Liver (tissue), 9 donors: ENCODE measurements around the gene RIMBP2. TPM values are rescaled to one million over a fixed set of nuclear protein-coding genes. Genes with fewer than 3 reads are reported as not detected.

Experiments used
- DNase-seq: peaks from one replicate; pipeline ENCODE4 v3.0.0-alpha.2; 2017; ENCODE audit warnings: low spot score
- H3K27ac ChIP-seq, 2 donors: one replicate each; pipeline ENCODE4 v1.7.0; 2013; ENCODE audit warnings: inconsistent platforms in 2 of 2, low read length in 2 of 2, control low read depth in 1 of 2, low read depth in 1 of 2, mild to moderate bottlenecking in 1 of 2
- H3K27me3 ChIP-seq, 4 donors: one replicate each; pipeline versions ENCODE4 v1.6.1 to v1.7.0; 2013; ENCODE audit warnings: low read length in 3 of 4, inconsistent platforms in 1 of 4, mild to moderate bottlenecking in 1 of 4, moderate library complexity in 1 of 4; ENCODE audit not compliant: control insufficient read depth in 4 of 4, insufficient read depth in 4 of 4
- H3K36me3 ChIP-seq, 4 donors: one replicate each; pipeline versions ENCODE4 v1.6.1 to v1.7.0; 2013; ENCODE audit warnings: low read length in 3 of 4, mild to moderate bottlenecking in 3 of 4, low read depth in 1 of 4, moderate library complexity in 1 of 4; ENCODE audit not compliant: control insufficient read depth in 4 of 4, insufficient read depth in 3 of 4
- H3K4me1 ChIP-seq, 4 donors: one replicate each; pipeline versions ENCODE4 v1.6.1 to v1.7.0; 2013; ENCODE audit warnings: low read length in 3 of 4, mild to moderate bottlenecking in 3 of 4, moderate library complexity in 1 of 4; ENCODE audit not compliant: control insufficient read depth in 4 of 4, insufficient read depth in 4 of 4
- H3K4me3 ChIP-seq, 3 donors: one replicate each; pipeline versions ENCODE4 v1.6.1 to v1.7.0; 2013; ENCODE audit warnings: low read length in 3 of 3, control low read depth in 1 of 3, low read depth in 1 of 3, mild to moderate bottlenecking in 1 of 3
- H3K9ac ChIP-seq, 2 donors: one replicate each; pipeline ENCODE4 v1.7.0; 2013; ENCODE audit warnings: low read length in 2 of 2, mild to moderate bottlenecking in 2 of 2, moderate library complexity in 2 of 2, control low read depth in 1 of 2, low read depth in 1 of 2
- H3K9me3 ChIP-seq, 4 donors: one replicate each; pipeline versions ENCODE4 v1.6.1 to v1.7.0; 2013; ENCODE audit warnings: low read length in 3 of 4; ENCODE audit not compliant: control insufficient read depth in 4 of 4
- ATF3 ChIP-seq: IDR thresholded peaks from 2 replicates; pipeline ENCODE4 v1.6.1; 2016; ENCODE audit warnings: antibody characterized with exemption
- CTCF ChIP-seq: fragments of 150-350 bp; IDR thresholded peaks from 2 replicates; pipeline ENCODE4 v1.5.1; 2017; ENCODE audit warnings: improper control_type of control experiment, low read depth, low read length; ENCODE audit not compliant: missing input control
- EGR1 ChIP-seq, 2 donors: IDR thresholded peaks; 2 replicates each; pipeline ENCODE4 v1.6.1; 2016 to 2018; ENCODE audit warnings: antibody characterized with exemption in 2 of 2, low read depth in 2 of 2
- FOXA1 ChIP-seq: IDR thresholded peaks from 2 replicates; pipeline ENCODE4 v1.6.1; 2016; ENCODE audit warnings: antibody characterized with exemption
- GABPA ChIP-seq, 2 donors: IDR thresholded peaks in 1 of 2; conservative IDR thresholded peaks in 1 of 2; 2 replicates each; pipeline ENCODE4 v1.6.1; 2016; ENCODE audit warnings: antibody characterized with exemption in 2 of 2, mild to moderate bottlenecking in 1 of 2, moderate library complexity in 1 of 2
- HNF4A ChIP-seq, 2 donors: conservative IDR thresholded peaks; 2 replicates each; pipeline ENCODE4 v1.6.1; 2016; ENCODE audit warnings: antibody characterized with exemption in 2 of 2, mild to moderate bottlenecking in 2 of 2
- HNF4G ChIP-seq: IDR thresholded peaks from 2 replicates; pipeline ENCODE4 v1.6.1; 2016; ENCODE audit warnings: antibody characterized with exemption
- JUND ChIP-seq, 2 donors: IDR thresholded peaks; 2 replicates each; pipeline ENCODE4 v1.6.1; 2016; ENCODE audit warnings: antibody characterized with exemption in 2 of 2
- MAX ChIP-seq: IDR thresholded peaks from 2 replicates; pipeline ENCODE4 v1.6.1; 2016; ENCODE audit warnings: antibody characterized with exemption
- NR2F2 ChIP-seq: IDR thresholded peaks from 2 replicates; pipeline ENCODE4 v1.6.1; 2016; ENCODE audit warnings: antibody characterized with exemption
- RAD21 ChIP-seq, 2 donors: IDR thresholded peaks; 2 replicates each; pipeline ENCODE4 v1.6.1; 2016; ENCODE audit warnings: antibody characterized with exemption in 2 of 2, mild to moderate bottlenecking in 2 of 2
- REST ChIP-seq: IDR thresholded peaks from 2 replicates; pipeline ENCODE4 v1.6.1; 2016; ENCODE audit warnings: antibody characterized with exemption, mild to moderate bottlenecking
- RXRA ChIP-seq, 2 donors: IDR thresholded peaks; 2 replicates each; pipeline ENCODE4 v1.6.1; 2017 to 2018; ENCODE audit warnings: antibody characterized with exemption in 2 of 2, mild to moderate bottlenecking in 1 of 2
- ZBTB33 ChIP-seq: IDR thresholded peaks from 2 replicates; pipeline ENCODE4 v1.6.1; 2016; ENCODE audit warnings: antibody characterized with exemption
- WGBS: extraction: QIAGEN DNeasy Blood & Tissue Kit; methylation state at CpG from one replicate; pipeline ENCODE4 v1.1.7; 2013; 5-methylcytosine and 5-hydroxymethylcytosine counted together
- polyA plus RNA-seq, 2 donors: library from polyadenylated mRNA; stranded (reverse) in 1 of 2; unstranded in 1 of 2; fragments of 200-250 nt in 1 of 2; fragments of >200 nt in 1 of 2; fragmentation: Nextera tagmentation in 1 of 2; extraction: Ambion mirVana in 1 of 2; gene quantifications; one replicate each; pipeline versions ENCODE4 v1.2.1 to v1.2.3, GENCODE V29; 2013 to 2015
- total RNA-seq, 2 donors: library from RNA; depleted of rRNA; stranded (reverse); fragments of >200 nt; gene quantifications; one replicate each; pipeline ENCODE4 v1.2.3, GENCODE V29; 2014
- donor health status: healthy.
- donor health status: healthy.
- donor health status: healthy.
- donor health status: healthy.
- donor health status: healthy.

RIMBP2 gene
- total and polyA plus RNA-seq, 4 donors = 0.01 to 0.17 (median 0.09) TPM; not detected in 1

GRCh38 chr12:130465626-130466025 is 250.5 kb downstream of the RIMBP2 start:
- H3K36me3 ChIP-seq = no peaks in the 10 kb centered on the region
- H3K27ac ChIP-seq = no peak overlapping the region
- peaks cover 0 to 3% (median 0%) of the 10 kb centered on the region in 4 donors for H3K27me3 ChIP-seq
- H3K4me1 ChIP-seq = no peaks in the 10 kb centered on the region
- WGBS = 60% methylated on average over 10 of the region's 10 CpGs
- DNase-seq = no peak
- H3K9me3 ChIP-seq = peaks cover 7 to 12% (median 10%) of the 10 kb centered on the region in 4 donors
- TF ChIP-seq NR2F2 (no peak), RAD21 (IDR thresholded peaks at IDR 0.05) (no peak)
- H3K9ac ChIP-seq = no peak overlapping the region
- H3K4me3 ChIP-seq = no peak overlapping the region

GRCh38 chr12:130465046-130465445 is 251.1 kb downstream of the RIMBP2 start:
- H3K4me1 ChIP-seq = no peaks in the 10 kb centered on the region
- TF ChIP-seq EGR1 (IDR thresholded peaks at IDR 0.05; ENCODE audit: low read depth in 2 of 2) (no peak), RAD21 (IDR thresholded peaks at IDR 0.05) (no peak), JUND (IDR thresholded peaks at IDR 0.05) (no peak), CTCF (no peak), NR2F2 (no peak), FOXA1 (no peak), MAX (no peak), HNF4A (conservative IDR thresholded peaks at IDR 0.05) (no peak)
- no peak overlapping the region for H3K9ac ChIP-seq
- H3K9me3 ChIP-seq = peaks cover 7 to 12% (median 10%) of the 10 kb centered on the region in 4 donors
- peaks cover 0 to 3% (median 0%) of the 10 kb centered on the region in 4 donors for H3K27me3 ChIP-seq
- no peak for DNase-seq
- 90% methylated on average over 15 of the region's 15 CpGs for WGBS
- H3K36me3 ChIP-seq = no peaks in the 10 kb centered on the region
- no peak overlapping the region for H3K4me3 ChIP-seq
- H3K27ac ChIP-seq = no peak overlapping the region

GRCh38 chr12:130463818-130464670 is 252.1 kb downstream of the RIMBP2 start:
- Histone ChIP-seq H3K36me3 (no peaks in the 10 kb centered on the region), H3K4me3 (no peak overlapping the region), H3K27ac (no peak overlapping the region), H3K27me3 (peaks cover 0 to 3% (median 0%) of the 10 kb centered on the region in 4 donors), H3K4me1 (no peaks in the 10 kb centered on the region), H3K9ac (no peak overlapping the region), H3K9me3 (peaks cover 7 to 12% (median 10%) of the 10 kb centered on the region in 4 donors)
- WGBS = 67% methylated on average over 19 of the region's 19 CpGs
- no peak for DNase-seq
- no peak for TF ChIP-seq RXRA (IDR thresholded peaks at IDR 0.05)
- no peak for TF ChIP-seq HNF4A (conservative IDR thresholded peaks at IDR 0.05)
- no peak for TF ChIP-seq HNF4G
- TF ChIP-seq RAD21 (IDR thresholded peaks at IDR 0.05) = no peak
- no peak for TF ChIP-seq GABPA (IDR thresholded peaks at IDR 0.05 in 1 of 2, conservative IDR thresholded peaks at IDR 0.05 in 1 of 2)
- no peak for TF ChIP-seq CTCF
- no peak for TF ChIP-seq REST
- TF ChIP-seq ATF3 = no peak
- TF ChIP-seq FOXA1 = no peak
- no peak for TF ChIP-seq MAX
- no peak for TF ChIP-seq NR2F2
- TF ChIP-seq EGR1 (IDR thresholded peaks at IDR 0.05; ENCODE audit: low read depth in 2 of 2) = no peak
- no peak for TF ChIP-seq JUND (IDR thresholded peaks at IDR 0.05)
- no peak for TF ChIP-seq ZBTB33
